ENCODE measurements around the gene ADH1A.

DNA sequence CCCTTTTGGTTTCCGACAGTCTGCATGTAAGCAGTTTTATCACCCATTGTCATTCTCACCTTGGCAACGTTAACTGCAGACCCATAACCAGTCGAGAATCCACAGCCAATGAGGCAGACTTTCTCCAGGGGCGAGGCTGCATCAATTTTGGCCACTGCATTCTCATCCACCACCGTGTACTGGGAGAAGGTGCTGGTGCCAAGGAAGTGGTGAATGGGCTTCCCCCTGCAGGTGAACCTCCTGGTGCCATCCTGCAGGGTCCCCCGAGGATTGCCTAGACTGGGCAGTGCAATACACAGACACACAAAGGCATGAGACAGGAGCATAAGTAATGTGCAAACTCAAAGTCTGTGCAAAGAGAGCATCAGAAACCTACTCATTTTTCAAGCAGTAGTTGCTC lies 25.1 kb upstream of the ADH1A start:
- TF ChIP-seq, protein P1, sequence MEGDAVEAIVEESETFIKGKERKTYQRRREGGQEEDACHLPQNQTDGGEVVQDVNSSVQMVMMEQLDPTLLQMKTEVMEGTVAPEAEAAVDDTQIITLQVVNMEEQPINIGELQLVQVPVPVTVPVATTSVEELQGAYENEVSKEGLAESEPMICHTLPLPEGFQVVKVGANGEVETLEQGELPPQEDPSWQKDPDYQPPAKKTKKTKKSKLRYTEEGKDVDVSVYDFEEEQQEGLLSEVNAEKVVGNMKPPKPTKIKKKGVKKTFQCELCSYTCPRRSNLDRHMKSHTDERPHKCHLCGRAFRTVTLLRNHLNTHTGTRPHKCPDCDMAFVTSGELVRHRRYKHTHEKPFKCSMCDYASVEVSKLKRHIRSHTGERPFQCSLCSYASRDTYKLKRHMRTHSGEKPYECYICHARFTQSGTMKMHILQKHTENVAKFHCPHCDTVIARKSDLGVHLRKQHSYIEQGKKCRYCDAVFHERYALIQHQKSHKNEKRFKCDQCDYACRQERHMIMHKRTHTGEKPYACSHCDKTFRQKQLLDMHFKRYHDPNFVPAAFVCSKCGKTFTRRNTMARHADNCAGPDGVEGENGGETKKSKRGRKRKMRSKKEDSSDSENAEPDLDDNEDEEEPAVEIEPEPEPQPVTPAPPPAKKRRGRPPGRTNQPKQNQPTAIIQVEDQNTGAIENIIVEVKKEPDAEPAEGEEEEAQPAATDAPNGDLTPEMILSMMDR (IDR thresholded peaks at IDR 0.05) = no peak
- no peak for TF ChIP-seq MXI1 (IDR thresholded peaks at IDR 0.05; ENCODE audit: low read depth, low read length)
- no peak for TF ChIP-seq YY1 (IDR thresholded peaks at IDR 0.05; ENCODE audit: low read depth)
- TF ChIP-seq RCOR1 (IDR thresholded peaks at IDR 0.05; ENCODE audit: low read length) = no peak
- no peak for TF ChIP-seq EZH2phosphoT487 (IDR thresholded peaks at IDR 0.05; ENCODE audit: borderline replicate concordance, low read depth)
